Measurements from ENCODE around the gene DVL2.

GRCh38 chr17:7213895-7214299 lies 20.4 kb downstream of the DVL2 start:
- TF ChIP-seq EZH2 (IDR thresholded peaks at IDR 0.05; ENCODE audit: borderline replicate concordance, low read depth, low read length, poor library complexity, severe bottlenecking) = no peak
- TF ChIP-seq CTCF (conservative IDR thresholded peaks at IDR 0.05; ENCODE audit: low read depth, low read length) = peak; percentile 77
